IPS-18c (cell line): ENCODE results near the gene MRPS22.
"Not testable (repeated sequence)": the region's sequence is repeated elsewhere in the genome, so short reads cannot be mapped to it uniquely, and the experiment has no call there.

Source experiments
- H3K4me3 ChIP-seq: 2 replicates; pipeline ENCODE4 v1.7.0; 2013; ENCODE audit warnings: low read depth, mild to moderate bottlenecking, low read length, moderate library complexity; ENCODE audit not compliant: insufficient read depth
- H3K9me3 ChIP-seq: one replicate; pipeline ENCODE4 v1.6.1; 2013; ENCODE audit warnings: mild to moderate bottlenecking, low read length, moderate library complexity; ENCODE audit not compliant: control insufficient read depth, insufficient read depth

MRPS22 gene

DNA sequence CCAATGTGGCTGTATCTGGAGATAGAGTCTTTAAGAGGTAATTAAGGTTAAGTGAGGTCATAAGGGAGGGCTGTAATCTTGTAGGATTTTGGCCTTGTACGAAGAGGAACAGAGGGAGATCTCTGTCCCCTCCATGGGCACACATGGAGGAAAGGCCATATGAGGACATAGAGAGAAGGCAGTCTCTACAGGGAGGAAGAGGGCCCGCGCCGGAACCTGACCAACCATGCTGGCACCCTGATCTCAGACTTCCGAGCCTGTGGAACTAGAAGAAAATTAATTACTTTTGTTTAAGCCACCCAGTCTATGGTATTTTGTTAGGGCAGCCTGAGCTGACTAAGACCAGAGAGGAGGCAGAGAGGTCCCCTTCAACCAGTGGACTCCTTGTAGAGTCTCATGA lies 17.7 kb upstream of the MRPS22 start:
- Histone ChIP-seq H3K9me3 (no peaks in the 10 kb centered on the region), H3K4me3 (no peak overlapping the region)

GRCh38 chr3:139326707-139327106 lies 17.1 kb upstream of the MRPS22 start:
- Histone ChIP-seq H3K9me3 (no peaks in the 10 kb centered on the region), H3K4me3 (no peak overlapping the region)

DNA sequence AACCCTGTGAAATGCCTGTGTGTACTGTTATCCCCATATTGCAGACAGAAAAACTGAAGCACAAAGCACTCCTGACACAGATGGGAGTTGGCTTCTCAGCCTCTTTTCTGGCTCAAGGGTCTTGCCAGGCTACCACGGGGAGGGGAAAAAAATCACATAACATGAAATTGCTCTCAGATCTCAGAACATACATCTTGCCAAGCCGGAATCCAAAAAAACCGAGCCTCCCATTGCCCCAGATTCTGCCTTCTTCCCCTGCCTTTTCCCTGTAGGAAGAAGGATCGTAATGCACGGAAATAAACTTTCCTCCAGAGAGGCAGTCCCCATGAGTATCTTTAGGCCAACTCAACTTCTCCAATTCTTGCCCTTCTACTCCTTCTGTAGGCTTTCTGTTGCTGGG lies 16.6 kb upstream of the MRPS22 start:
- H3K4me3 ChIP-seq: no peak overlapping the region
- no peaks in the 10 kb centered on the region for H3K9me3 ChIP-seq

DNA sequence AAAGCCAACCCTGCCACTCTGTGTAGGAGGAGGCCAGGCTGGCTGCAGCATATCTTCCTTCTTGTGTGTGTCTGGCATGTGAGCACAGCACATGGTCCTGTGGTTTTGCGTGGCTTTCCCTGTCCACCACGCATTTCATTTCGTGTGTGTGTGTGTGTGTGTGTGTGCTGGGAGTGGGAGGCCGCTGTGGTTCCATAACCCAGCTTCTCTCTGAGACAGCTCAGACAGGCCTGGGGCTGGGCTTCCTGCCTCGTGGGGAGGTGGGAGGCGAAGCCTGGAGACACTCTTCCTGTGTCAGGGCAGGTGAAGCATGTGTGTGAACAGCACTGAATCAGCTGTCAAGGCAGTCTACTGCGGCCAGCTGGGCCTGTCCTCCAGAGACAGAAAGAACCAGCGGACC lies 16.0 kb upstream of the MRPS22 start:
- Histone ChIP-seq H3K4me3 (no peak overlapping the region), H3K9me3 (no peaks in the 10 kb centered on the region)

- Histone ChIP-seq H3K4me3 (no peak overlapping the region), H3K9me3 (no peaks in the 10 kb centered on the region)
Measured at GRCh38 chr3:139328356-139328755, 15.5 kb upstream of the MRPS22 start.

DNA sequence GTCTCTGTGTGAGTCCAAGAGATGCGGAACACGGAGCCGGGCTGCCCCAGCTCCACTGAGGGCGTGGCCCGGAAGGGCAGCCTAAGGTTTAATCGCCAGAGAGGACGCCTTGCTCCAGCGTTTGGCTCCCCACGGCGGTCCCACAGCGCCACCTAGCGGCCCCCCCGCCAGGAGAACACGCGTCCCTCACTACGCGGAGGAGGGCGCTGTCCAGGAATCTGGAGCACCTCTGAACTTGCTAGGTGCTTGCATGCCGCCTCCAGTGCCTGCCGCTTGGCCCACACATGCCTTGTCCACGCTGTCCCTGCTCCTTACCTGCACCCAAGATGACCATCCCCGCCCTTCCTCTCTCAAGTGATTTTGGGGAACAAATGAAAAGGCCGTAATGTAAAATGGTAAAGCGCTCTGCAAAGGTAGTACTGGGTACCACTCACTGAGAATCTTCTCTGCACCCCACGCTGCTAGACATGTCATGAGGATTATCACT lies 14.4 kb upstream of the MRPS22 start:
- Histone ChIP-seq H3K4me3 (peak overlapping the region; percentile 38; the same call in 1 of the 2 replicates), H3K9me3 (no peaks in the 10 kb centered on the region)

DNA sequence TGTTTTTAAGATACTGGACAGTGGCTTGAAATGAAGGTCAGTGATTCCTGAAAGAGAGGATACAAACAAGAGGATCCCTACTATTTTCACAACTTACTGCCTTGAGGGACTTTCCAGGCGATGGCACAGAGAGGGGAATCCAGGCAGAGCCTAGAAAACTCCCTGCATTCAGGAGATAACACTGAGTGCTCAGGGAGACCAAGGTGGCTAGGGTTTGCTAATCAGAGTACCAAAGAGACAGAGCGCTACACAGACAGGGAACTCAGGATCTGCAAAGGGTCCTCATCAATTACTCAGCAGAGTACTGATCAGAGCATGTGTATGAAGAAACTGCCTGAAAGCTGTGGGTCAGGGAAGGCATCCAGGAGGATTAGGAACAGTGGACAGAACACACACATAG lies 11.7 kb upstream of the MRPS22 start:
- Histone ChIP-seq H3K4me3 (no peak overlapping the region), H3K9me3 (no peaks in the 10 kb centered on the region)

DNA sequence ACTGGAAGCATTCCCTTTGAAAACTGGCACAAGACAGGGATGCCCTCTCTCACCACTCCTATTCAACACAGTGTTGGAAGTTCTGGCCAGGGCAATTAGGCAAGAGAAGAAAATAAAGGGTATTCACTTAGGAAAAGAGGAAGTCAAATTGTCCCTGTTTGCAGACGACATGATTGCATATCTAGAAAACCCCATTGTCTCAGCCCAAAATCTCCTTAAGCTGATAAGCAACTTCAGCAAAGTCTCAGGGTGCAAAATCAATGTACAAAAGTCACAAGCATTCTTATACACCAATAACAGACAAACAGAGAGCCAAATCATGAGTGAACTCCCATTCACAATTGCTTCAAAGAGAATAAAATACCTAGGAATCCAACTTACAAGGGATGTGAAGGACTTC lies 9.1 kb upstream of the MRPS22 start:
- not testable (repeated sequence) for H3K4me3 ChIP-seq, H3K9me3 ChIP-seq

DNA sequence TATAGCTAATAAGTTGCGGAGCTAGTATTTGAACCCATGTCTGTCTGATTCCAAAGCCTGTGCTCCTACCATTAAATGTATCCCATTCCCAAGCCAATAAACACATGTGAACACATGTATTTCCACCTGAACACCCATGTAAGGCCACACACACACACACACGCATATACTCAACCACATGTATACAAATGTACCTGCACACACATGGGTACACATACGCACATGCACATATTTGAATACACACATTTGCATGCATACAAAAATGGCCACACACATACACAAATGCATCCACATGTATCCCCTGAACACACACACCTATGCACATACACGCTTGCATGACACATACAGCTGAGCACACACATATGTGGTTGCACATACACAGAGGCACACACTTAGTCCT lies 5.4 kb upstream of the MRPS22 start:
- no peaks in the 10 kb centered on the region for H3K9me3 ChIP-seq

GRCh38 chr3:139339219-139339906 lies 4.5 kb upstream of the MRPS22 start:
- H3K4me3 ChIP-seq: no peak overlapping the region
- H3K9me3 ChIP-seq: no peaks in the 10 kb centered on the region

More for the DNA sequence above, 5.4 kb upstream of the MRPS22 start:
- no peak overlapping the region for H3K4me3 ChIP-seq

GRCh38 chr3:139340784-139341183 lies 3.0 kb upstream of the MRPS22 start:
- H3K9me3 ChIP-seq: no peaks in the 10 kb centered on the region
- no peak overlapping the region for H3K4me3 ChIP-seq

DNA sequence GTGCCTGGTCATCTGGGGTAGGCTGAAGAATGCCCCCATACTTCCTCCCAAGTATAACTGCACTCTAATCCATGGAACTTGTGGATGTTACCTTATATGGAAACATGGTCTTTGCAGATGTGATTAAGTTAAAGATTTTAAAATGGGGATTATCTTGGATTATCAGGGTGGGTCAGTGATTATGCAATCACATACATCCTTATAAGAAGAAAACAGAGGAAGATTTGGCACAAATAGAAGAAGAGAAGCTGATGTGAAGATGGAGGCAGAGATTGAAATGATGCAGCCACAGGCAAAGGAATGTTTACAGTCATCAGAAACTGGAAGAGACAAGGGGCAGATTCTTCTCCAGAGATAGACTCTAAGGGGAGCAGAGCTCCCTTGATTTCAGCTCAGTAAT lies 1.8 kb upstream of the MRPS22 start:
- Histone ChIP-seq H3K9me3 (no peaks in the 10 kb centered on the region), H3K4me3 (no peak overlapping the region)

DNA sequence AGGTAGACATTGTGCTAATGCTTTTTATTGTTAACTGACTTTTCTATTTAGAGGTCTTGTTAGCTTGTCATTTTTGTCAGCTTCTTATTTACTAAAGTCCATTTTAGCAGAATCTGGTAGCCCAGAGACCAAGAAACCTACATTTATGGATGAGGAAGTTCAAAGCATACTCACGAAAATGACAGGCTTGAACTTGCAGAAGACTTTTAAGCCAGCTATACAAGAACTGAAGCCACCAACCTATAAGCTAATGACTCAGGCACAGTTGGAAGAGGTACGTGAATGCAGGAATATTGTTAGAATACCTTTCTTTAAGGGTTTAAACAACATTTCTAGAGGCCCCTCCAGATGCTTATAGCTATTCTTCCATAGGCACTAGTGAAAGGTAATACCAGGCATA lies 3.0 kb downstream of the MRPS22 start:
- H3K4me3 ChIP-seq: no peak overlapping the region
- H3K9me3 ChIP-seq: no peaks in the 10 kb centered on the region

DNA sequence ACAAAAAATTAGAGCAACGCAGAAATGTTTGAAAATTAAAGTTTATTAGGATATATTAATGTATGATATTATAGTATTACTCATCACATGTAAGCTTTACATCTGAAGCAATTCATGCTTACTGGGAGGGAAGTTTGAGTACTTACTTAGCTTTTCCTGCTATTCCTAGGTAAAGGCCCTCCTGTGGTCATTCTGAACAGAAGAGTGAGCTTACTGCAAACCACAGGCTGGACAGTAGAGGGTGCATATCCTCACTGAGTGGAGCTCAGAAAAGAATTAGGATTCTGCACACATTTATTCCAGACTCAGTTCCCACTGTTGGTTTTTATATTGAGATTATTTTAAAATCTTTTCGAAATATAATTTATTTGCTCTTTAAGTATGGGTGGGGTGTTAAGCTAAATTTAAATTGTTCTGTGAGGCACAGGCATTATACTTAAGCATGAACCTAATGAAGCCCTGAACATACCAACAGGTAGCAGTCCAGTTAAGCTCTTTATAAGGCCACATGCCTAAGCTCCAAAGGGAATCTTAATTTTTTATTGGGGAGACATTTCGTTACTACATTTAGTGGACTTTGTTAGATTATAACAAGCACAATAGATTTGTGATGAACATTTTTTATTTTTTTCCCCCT lies 10.2 kb downstream of the MRPS22 start:
- Histone ChIP-seq H3K4me3 (no peak overlapping the region), H3K9me3 (no peaks in the 10 kb centered on the region)

GRCh38 chr3:139354661-139355060 lies 10.8 kb downstream of the MRPS22 start:
- Histone ChIP-seq H3K9me3 (no peaks in the 10 kb centered on the region), H3K4me3 (no peak overlapping the region)

DNA sequence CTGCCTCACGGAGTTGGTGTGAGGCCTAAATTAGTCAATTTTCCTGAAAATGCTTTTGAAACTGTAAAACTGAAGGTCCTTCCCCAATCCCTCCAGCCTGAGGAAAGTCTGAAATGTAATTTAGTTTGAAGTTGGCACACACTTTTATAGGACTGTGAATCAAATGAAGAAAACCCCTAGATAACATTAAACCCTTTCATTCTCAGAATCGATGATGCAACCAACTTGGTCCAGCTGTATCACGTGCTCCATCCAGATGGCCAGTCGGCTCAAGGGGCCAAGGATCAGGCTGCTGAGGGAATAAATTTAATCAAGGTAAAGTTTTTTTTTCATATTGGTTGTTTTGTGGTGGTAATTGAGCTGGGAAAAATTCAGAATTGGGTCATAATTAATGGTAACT lies 11.7 kb downstream of the MRPS22 start:
- Histone ChIP-seq H3K9me3 (no peaks in the 10 kb centered on the region), H3K4me3 (no peak overlapping the region)

- Histone ChIP-seq H3K9me3 (no peaks in the 10 kb centered on the region), H3K4me3 (no peak overlapping the region)
Measured at GRCh38 chr3:139355891-139356290, 12.1 kb downstream of the MRPS22 start.

GRCh38 chr3:139357899-139358298 lies 14.1 kb downstream of the MRPS22 start:
- no peak overlapping the region for H3K4me3 ChIP-seq

More at GRCh38 chr3:139357899-139358298, 14.1 kb downstream of the MRPS22 start:
- H3K9me3 ChIP-seq: no peaks in the 10 kb centered on the region
